ENCODE results near the gene UBL3. TPM values are rescaled to one million over a fixed set of nuclear protein-coding genes. Genes with fewer than 3 reads are reported as not detected.

Gene UBL3
- total RNA-seq, 1 experiment from 2014 or later: 10.9 TPM

- Histone ChIP-seq H3K27me3 (ENCODE audit: low read length) (no peaks in the 10 kb centered on the region), H3K4me1 (ENCODE audit: insufficient read depth, low read length) (no peaks in the 10 kb centered on the region), H3K79me2 (ENCODE audit: low read length) (no peaks in the 10 kb centered on the region), H3K36me3 (ENCODE audit: low read depth, low read length) (no peaks in the 10 kb centered on the region), H3K9me3 (ENCODE audit: low read length) (no peaks in the 10 kb centered on the region), H3K9me2 (replicated peaks; ENCODE audit: low read length) (no peaks in the 10 kb centered on the region), H3K9ac (ENCODE audit: low read length) (no peak overlapping the region), H3F3A (ENCODE audit: low read length, unreplicated experiment) (no peaks in the 10 kb centered on the region), H3K4me3 (ENCODE audit: low read length) (no peak overlapping the region), H3K4me2 (ENCODE audit: low read length) (no peak overlapping the region), H4K20me1 (ENCODE audit: low read length) (no peaks in the 10 kb centered on the region), H3K27ac (ENCODE audit: low read length) (no peak overlapping the region), H2AFZ (ENCODE audit: low read length) (no peak overlapping the region)
- no peak for ATAC-seq
- CTCF ChIA-PET: no interaction called here
- intact Hi-C loops (cut with micrococcal nuclease): no loop called here
- POLR2A ChIA-PET (ENCODE audit: unreplicated experiment): no interaction called here
- no peak for TF ChIP-seq CTCF (conservative IDR thresholded peaks at IDR 0.05; ENCODE audit: low read depth, low read length)
- TF ChIP-seq EZH2 (IDR thresholded peaks at IDR 0.05; ENCODE audit: low read length, unreplicated experiment): no peak
- TF ChIP-seq EZH2phosphoT487 (IDR thresholded peaks at IDR 0.05; ENCODE audit: borderline replicate concordance, low read length): no peak
- BruUV-seq (replicated peaks): no TSS peak
- no peak for DNase-seq
These were observed 36.7 kb upstream of the UBL3 start for GRCh38 chr13:29887030-29887557.

GRCh38 chr13:29886446-29886845 is 36.0 kb upstream of the UBL3 start:
- no peak overlapping the region for H2AFZ ChIP-seq (ENCODE audit: low read length)
- no peaks in the 10 kb centered on the region for H4K20me1 ChIP-seq (ENCODE audit: low read length)
- H3K9me3 ChIP-seq (ENCODE audit: low read length): no peaks in the 10 kb centered on the region
- TF ChIP-seq EZH2 (IDR thresholded peaks at IDR 0.05; ENCODE audit: low read length, unreplicated experiment) (no peak), CTCF (conservative IDR thresholded peaks at IDR 0.05; ENCODE audit: low read depth, low read length) (no peak), EZH2phosphoT487 (IDR thresholded peaks at IDR 0.05; ENCODE audit: borderline replicate concordance, low read length) (no peak)
- ATAC-seq (no peak), DNase-seq (no peak)
- ChIA-PET CTCF (no interaction called here), POLR2A (ENCODE audit: unreplicated experiment) (no interaction called here)
- H3K27ac ChIP-seq (ENCODE audit: low read length): no peak overlapping the region
- H3K79me2 ChIP-seq (ENCODE audit: low read length): no peaks in the 10 kb centered on the region
- no peaks in the 10 kb centered on the region for H3K9me2 ChIP-seq (replicated peaks; ENCODE audit: low read length)
- H3K36me3 ChIP-seq (ENCODE audit: low read depth, low read length): no peaks in the 10 kb centered on the region
- no peaks in the 10 kb centered on the region for H3K27me3 ChIP-seq (ENCODE audit: low read length)
- intact Hi-C loops (cut with micrococcal nuclease): no loop called here
- no TSS peak for BruUV-seq (replicated peaks)
- no peaks in the 10 kb centered on the region for H3F3A ChIP-seq (ENCODE audit: low read length, unreplicated experiment)
- no peaks in the 10 kb centered on the region for H3K4me1 ChIP-seq (ENCODE audit: insufficient read depth, low read length)
- no peak overlapping the region for H3K9ac ChIP-seq (ENCODE audit: low read length)
- no peak overlapping the region for H3K4me2 ChIP-seq (ENCODE audit: low read length)
- no peak overlapping the region for H3K4me3 ChIP-seq (ENCODE audit: low read length)

GRCh38 chr13:29885989-29886388 is 35.6 kb upstream of the UBL3 start:
- H3K9me3 ChIP-seq (ENCODE audit: low read length): no peaks in the 10 kb centered on the region
- H3K4me1 ChIP-seq (ENCODE audit: insufficient read depth, low read length): no peaks in the 10 kb centered on the region
- DNase-seq (no peak), ATAC-seq (no peak)
- H3K4me2 ChIP-seq (ENCODE audit: low read length): no peak overlapping the region
- no peaks in the 10 kb centered on the region for H3K36me3 ChIP-seq (ENCODE audit: low read depth, low read length)
- no peaks in the 10 kb centered on the region for H4K20me1 ChIP-seq (ENCODE audit: low read length)
- intact Hi-C loops (cut with micrococcal nuclease): no loop called here
- H3K9ac ChIP-seq (ENCODE audit: low read length): no peak overlapping the region
- H3K4me3 ChIP-seq (ENCODE audit: low read length): no peak overlapping the region
- H3K27ac ChIP-seq (ENCODE audit: low read length): no peak overlapping the region
- H3K27me3 ChIP-seq (ENCODE audit: low read length): no peaks in the 10 kb centered on the region
- POLR2A ChIA-PET (ENCODE audit: unreplicated experiment): no interaction called here
- H3F3A ChIP-seq (ENCODE audit: low read length, unreplicated experiment): no peaks in the 10 kb centered on the region
- H3K9me2 ChIP-seq (replicated peaks; ENCODE audit: low read length): no peaks in the 10 kb centered on the region
- CTCF ChIA-PET: no interaction called here
- TF ChIP-seq EZH2phosphoT487 (IDR thresholded peaks at IDR 0.05; ENCODE audit: borderline replicate concordance, low read length) (no peak), CTCF (conservative IDR thresholded peaks at IDR 0.05; ENCODE audit: low read depth, low read length) (no peak), EZH2 (IDR thresholded peaks at IDR 0.05; ENCODE audit: low read length, unreplicated experiment) (no peak)
- no peak overlapping the region for H2AFZ ChIP-seq (ENCODE audit: low read length)
- H3K79me2 ChIP-seq (ENCODE audit: low read length): no peaks in the 10 kb centered on the region
- no TSS peak for BruUV-seq (replicated peaks)

Data from PC-3 (cell line).